ENCODE results near the gene DCTN5. TPM values are rescaled to one million over a fixed set of nuclear protein-coding genes. Genes with fewer than 3 reads are reported as not detected.
A peak's percentile ranks its signal among the peaks of the same experiment; 100 is the strongest.

The DCTN5 gene
- total and polyA plus RNA-seq, 2 of the 13 experiments (the other 11 are each of a cell fraction or from before 2014, with no cell fraction given), result 105 to 207 TPM

- TF ChIP-seq ZNF407 (CRISPR knock-in tag; IDR thresholded peaks at IDR 0.05; ENCODE audit: not compliant biosample characterization), result peak; percentile 61
- no peak for TF ChIP-seq PLSCR1 (CRISPR knock-in tag; IDR thresholded peaks at IDR 0.05; ENCODE audit: borderline replicate concordance)
- peak; percentile 80; the same call in 1 of the 2 replicates for TF ChIP-seq MIXL1 (CRISPR knock-in tag; IDR thresholded peaks at IDR 0.05)
- TF ChIP-seq GATA4 (IDR thresholded peaks at IDR 0.05; ENCODE audit: borderline replicate concordance, low read depth), result peak; percentile 77; the same call in 1 of the 2 replicates
- TF ChIP-seq BCL3 (CRISPR knock-in tag; IDR thresholded peaks at IDR 0.05), result peak; percentile 57
- TF ChIP-seq ZNF777 (CRISPR knock-in tag; IDR thresholded peaks at IDR 0.05), result peak; percentile 45; the same call in 1 of the 2 replicates
- TF ChIP-seq FOXP4 (CRISPR knock-in tag; IDR thresholded peaks at IDR 0.05), result peak; percentile 67
- peak; percentile 100 for TF ChIP-seq POGK (CRISPR knock-in tag; conservative IDR thresholded peaks at IDR 0.05)
- peak; percentile 98 for TF ChIP-seq ZMYM4 (CRISPR knock-in tag; IDR thresholded peaks at IDR 0.05)
- TF ChIP-seq SRSF9 (IDR thresholded peaks at IDR 0.05; ENCODE audit: borderline replicate concordance, insufficient read depth, low read depth, low read length, poor library complexity, severe bottlenecking), result no peak
- peak; percentile 90 for TF ChIP-seq XRCC5 (optimal IDR thresholded peaks at IDR 0.05; ENCODE audit: low read length)
- 0 out of 2 replicates have a peak, but pooled peaks have one; percentile 44 for TF ChIP-seq ZFP1 (CRISPR knock-in tag; IDR thresholded peaks at IDR 0.05)
- peak; percentile 96 for TF ChIP-seq HNRNPLL (IDR thresholded peaks at IDR 0.05; ENCODE audit: low read depth, low read length, poor library complexity, severe bottlenecking)
These were observed 37.4 kb downstream of the DCTN5 start, which contains the start of gene PLK1 (continued) for GRCh38 chr16:23678430-23679273.
